GDM1 (cell line): ENCODE data around the gene MPO.

Experiments
- DNase-seq: peaks from one replicate; lab custom pipeline; 2025; lab: John Stamatoyannopoulos, UW

MPO gene

GRCh38 chr17:58236394-58236793 lies 44.3 kb downstream of the MPO start:
- no peak for DNase-seq

- DNase-seq, result no peak
Observed at GRCh38 chr17:58235821-58236220, 44.9 kb downstream of the MPO start.

- no peak for DNase-seq
Observed at GRCh38 chr17:58234512-58234911, 46.2 kb downstream of the MPO start.

- DNase-seq, result no peak
Observed at GRCh38 chr17:58233543-58233942, 47.2 kb downstream of the MPO start.

GRCh38 chr17:58232707-58233156 lies 48.0 kb downstream of the MPO start:
- DNase-seq, result peak; percentile 79

- DNase-seq, result no peak
Observed at GRCh38 chr17:58231641-58232040, 49.1 kb downstream of the MPO start.

GRCh38 chr17:58229881-58230280 lies 50.9 kb downstream of the MPO start:
- no peak for DNase-seq

GRCh38 chr17:58229384-58229783 lies 51.4 kb downstream of the MPO start:
- DNase-seq, result no peak

GRCh38 chr17:58228679-58229078 lies 52.1 kb downstream of the MPO start:
- DNase-seq, result no peak

- DNase-seq, result no peak
Observed at GRCh38 chr17:58227733-58228132, 53.0 kb downstream of the MPO start.

- peak; percentile 15 for DNase-seq
Observed at GRCh38 chr17:58224315-58224714, 56.4 kb downstream of the MPO start.
